Stimulated activated CD8-positive, alpha-beta memory T cell treated with anti-CD3 and anti-CD28 coated beads, Interleukin-15, amount 100 ng/mL, for 4 hours (primary cell): Measurements from ENCODE around the gene RNF225.
"Not testable (repeated sequence)": the region's sequence is repeated elsewhere in the genome, so short reads cannot be mapped to it uniquely, and the experiment has no call there.

Experiments
- DNase-seq, 2 donors: peaks; one replicate each; pipeline ENCODE4 v3.0.0-alpha.2; 2020; ENCODE audit warnings: low read depth in 2 of 2

RNF225 gene

GRCh38 chr19:58395220-58395978 is at the start of gene RNF225:
TSS of gene RNF225 (plus strand) at chr19:58395656. CDS start at chr19:58396090, 434 bp downstream.
- DNase-seq, result no peak

DNA sequence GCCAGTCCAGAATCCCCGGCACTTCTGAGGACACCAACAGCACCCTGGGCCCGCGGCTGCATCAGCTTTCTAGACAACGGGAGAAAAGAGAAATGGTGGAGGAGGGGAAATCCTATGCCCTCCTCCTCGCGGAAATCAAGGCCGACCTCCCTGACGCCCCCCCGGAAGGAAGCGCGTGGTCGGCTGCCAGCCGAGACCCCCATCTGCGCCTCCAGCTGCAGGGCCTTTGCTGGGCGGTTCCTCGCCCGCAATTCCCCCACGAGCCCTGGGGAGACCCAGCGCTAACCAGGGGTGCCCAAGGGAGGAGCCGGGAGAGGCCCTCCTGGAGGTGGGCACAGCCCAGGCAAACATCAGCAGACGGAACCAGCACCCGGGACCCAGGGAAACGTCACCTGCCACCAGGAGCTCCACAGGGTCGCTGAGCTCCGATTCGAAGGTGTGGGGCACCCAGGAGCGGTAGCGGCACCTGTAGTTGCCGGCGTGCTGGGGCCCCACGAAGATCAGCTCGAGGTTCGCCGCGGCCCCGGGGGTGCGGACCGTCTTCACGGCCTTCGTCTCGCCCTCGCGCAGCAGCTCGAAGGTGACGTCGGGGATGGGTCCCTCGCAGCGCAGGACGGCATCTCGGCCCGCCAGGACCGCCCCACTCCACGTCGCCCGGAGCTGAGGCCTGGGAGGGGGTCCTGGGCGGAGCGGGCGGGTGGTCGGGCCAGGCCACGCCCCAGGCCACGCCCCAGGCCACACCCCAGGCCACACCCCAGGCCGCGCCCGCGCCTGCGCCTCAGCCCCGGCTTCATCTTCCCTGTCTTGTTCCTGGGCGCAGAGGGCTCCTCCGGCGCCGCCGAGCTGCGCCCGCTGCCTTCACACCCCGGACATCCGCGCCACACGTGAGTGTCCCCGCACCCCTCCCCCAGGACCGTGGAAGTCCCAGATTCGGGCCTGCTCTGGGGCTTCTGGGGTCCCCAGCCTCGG is 48.2 kb upstream of the RNF225 start:
- DNase-seq, result peak; percentile 44 to 46

DNA sequence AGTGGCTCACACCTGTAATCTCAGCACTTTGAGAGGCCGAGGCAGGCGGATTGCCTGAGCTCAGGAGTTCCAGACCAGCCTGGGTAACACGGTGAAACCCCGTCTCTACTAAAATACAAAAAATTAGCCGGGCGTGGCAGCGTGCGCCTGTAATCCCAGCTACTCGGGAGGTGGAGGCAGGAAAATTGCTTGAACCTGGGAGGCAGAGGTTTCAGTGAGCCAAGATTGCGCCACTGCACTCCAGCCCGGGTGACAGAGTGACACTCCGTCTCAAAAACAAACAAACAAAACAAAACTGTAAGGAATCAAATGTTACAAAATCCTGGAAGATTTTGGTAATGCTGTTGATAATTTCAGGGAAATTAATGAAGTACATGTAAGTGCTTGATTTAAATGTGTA is 47.4 kb upstream of the RNF225 start:
- DNase-seq, result not testable (repeated sequence)

GRCh38 chr19:58349590-58349989 is 45.9 kb upstream of the RNF225 start:
- DNase-seq, result no peak

GRCh38 chr19:58350001-58350861 is 45.2 kb upstream of the RNF225 start:
- DNase-seq, result no peak

- DNase-seq, result no peak
These were observed 44.4 kb upstream of the RNF225 start for GRCh38 chr19:58350871-58351557.

DNA sequence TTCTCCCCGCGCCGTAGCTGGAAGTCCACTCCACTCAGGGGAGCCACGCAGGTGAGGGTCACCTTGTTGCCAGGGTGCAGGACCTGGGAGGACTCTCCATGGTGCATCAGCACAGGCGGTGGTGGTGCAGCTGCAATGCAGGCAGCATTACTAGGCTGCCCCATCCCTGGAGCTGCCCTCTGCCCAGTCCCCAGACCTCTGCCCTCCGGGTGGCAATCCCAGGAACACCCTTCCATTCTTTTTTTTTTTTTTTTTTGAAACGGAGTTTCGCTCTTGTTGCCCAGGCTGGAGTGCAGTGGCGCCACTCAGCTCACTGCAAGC is 43.9 kb upstream of the RNF225 start:
- no peak for DNase-seq

GRCh38 chr19:58351990-58352755 is 43.3 kb upstream of the RNF225 start:
- DNase-seq, result no peak

DNA sequence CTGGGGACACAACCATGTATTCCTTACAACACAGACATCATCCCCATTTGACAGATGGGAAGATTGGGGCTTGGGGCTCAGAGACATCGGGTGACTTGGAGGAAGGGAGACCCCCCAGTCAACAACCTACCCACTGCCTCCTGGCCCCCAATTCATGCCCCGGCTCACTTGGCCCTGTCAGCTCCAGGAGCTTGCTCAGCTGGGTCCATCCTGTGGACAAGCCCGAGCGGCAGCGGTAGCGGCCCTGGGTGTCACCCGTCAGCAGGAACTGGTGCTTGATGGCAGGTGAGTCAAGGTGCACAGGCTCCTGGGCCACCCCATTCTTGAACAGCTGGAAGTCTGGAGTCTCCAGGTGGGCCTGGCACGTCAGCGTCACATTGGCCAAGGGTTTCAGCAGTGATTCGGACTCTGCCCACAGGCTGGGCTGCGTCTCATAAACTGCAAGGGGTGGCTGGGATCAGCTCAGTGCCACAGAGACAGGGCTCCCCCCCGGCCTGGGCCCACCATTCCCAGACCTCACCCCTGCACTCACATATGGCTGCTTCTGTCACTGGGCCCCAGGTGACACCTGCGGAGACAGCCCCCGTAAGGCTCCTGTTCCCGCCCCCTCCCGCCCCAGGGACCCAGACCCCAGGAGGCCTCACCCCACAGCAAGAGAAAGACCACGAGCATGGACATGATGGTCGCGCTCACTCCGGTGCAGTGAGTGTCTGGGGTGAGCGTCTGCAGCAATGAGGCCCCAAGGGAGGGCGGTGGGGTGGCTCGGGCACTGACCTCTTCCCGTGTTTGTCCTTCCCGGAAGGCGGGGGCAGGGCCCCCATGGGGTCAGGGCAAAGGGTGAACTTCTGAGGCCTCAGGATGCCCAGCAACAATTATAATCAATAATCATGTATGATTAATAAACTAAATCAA is 42.4 kb upstream of the RNF225 start, which contains the start of gene A1BG:
A1BG (minus strand) TSS at position 733 of the 912 bp plus-strand sequence; CDS start at position 678, 55 bp downstream.
- DNase-seq, result no peak

- no peak for DNase-seq
These were observed 41.6 kb upstream of the RNF225 start for GRCh38 chr19:58353717-58354477.

DNA sequence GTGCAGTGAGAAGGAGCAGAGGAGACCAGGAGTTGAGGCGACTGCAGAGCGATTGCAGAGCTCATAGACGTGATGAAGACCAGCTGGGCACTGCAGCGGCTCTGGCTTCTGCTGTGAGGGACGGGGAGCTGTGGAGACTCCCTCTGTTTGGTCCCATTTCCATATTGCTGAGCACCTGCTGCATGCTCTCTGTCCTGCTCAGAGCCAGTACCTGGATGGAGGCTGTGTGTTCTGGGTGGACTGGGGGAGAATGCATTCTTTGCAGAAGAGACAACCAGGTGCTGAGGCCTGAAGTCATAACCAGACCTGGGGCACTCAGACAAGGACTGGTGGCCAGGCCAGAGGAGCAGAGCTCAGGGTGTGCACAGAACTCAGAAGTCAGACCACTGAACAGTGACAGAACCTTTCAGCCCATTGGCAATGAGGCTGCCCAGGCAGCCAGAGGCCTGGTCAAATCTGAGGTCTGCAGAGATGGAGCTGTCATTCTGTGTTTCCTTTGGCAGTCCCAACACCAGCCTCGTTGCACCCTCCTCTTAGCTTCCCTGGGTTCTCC is 40.9 kb upstream of the RNF225 start:
- no peak for DNase-seq

- DNase-seq, result no peak
These were observed 40.1 kb upstream of the RNF225 start for GRCh38 chr19:58355215-58355796.

DNA sequence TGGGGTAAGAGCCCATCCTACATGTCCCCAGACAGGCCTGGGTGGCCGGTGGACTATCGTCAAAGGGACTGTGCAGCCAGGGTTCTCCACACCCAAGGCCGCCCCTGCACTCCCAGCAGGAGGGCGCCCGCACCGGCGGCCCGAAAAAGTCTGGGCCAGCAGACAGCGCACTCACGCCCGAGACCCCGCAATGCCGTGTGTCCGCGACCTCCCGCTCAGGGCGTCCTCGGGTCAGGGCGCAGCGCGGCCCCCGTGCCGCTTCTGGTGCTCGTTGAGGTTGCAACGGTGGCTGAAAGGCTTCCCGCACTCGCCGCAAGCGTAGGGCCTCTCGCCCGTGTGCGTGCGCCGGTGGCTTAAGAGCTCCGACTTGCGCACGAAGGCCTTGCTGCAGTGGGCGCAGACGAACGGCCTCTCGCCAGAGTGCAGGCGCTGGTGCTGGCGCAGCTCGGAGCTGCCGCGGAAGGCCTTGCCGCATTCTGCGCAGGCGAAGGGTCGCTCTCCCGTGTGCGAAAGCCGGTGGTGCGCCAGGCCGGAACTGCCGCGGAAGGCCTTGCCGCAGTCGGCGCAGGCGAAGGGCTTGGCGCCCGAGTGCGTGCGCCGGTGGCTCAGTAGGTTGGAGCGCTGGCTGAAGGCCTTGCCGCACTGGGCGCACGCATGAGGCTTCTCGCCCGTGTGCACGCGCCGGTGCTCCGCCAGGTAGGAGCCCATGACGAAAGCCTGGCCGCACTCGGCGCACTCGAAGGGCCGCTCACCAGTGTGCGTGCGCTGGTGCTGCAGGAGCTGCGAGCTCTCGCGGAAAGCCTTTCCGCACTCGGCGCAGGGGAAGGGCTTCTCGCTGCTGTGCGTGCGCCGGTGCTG is 39.3 kb upstream of the RNF225 start:
- DNase-seq, result peak in 1 of 2 donors; percentile 4

- DNase-seq, result no peak
These were observed 38.5 kb upstream of the RNF225 start for GRCh38 chr19:58356766-58357480.

DNA sequence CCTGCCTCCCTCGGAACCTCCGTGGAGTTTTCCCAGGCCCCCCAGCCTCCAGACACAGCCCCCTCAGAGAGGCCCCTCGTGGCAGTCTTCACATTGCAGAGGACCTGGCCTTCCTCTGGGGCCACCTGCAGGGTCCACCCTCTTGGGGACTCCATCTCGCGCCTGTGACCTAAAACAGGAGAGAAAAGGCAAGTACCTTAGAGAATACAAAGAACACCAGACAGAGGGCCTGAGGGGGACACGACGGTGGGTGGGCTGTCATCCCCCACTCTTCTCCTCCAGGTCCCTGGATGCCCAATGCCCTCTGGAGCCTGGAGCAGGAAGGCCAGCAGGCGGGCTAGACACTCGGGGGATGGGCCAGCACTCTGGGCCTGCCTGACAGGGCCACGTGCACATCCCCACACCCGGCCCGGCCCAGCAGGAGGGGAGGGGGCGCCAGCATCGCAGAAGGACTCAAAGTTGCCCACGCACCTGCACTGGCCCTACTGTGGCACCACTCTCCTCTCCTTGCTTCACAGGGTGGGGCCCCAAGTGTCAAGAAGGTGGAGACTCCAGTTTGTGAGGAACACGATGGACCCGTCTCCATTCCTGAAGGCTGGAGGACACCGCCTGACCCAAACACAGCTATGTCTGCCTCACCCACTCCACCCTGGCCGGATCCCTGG is 37.8 kb upstream of the RNF225 start:
- no peak for DNase-seq

- peak in 1 of 2 donors; percentile 18 for DNase-seq
These were observed 33.6 kb upstream of the RNF225 start for GRCh38 chr19:58361900-58362271.
